Karpas-422 (cell line): ENCODE results near the gene RHOU. TPM values are rescaled to one million over a fixed set of nuclear protein-coding genes. Genes with fewer than 3 reads are reported as not detected.

ENCODE experiments used
- DNase-seq: peaks from one replicate; pipeline ENCODE4 v3.0.0-alpha.2; 2015
- H2AFZ ChIP-seq: fragments of 200-600 bp; sonication (generic); 2 replicates; pipeline ENCODE4 v1.6.1; 2014; ENCODE audit warnings: antibody characterized with exemption, low read length, mixed read lengths
- H3K27ac ChIP-seq: fragments of 200-600 bp; sonication (generic); 2 replicates; pipeline ENCODE4 v1.5.1; 2014; ENCODE audit warnings: mild to moderate bottlenecking, low read length, moderate library complexity
- H3K27me3 ChIP-seq: fragments of 200-600 bp; sonication (generic); 2 replicates; pipeline ENCODE4 v1.6.1; 2014; ENCODE audit warnings: low read length, mixed read lengths
- H3K36me3 ChIP-seq: fragments of 200-600 bp; sonication (generic); 2 replicates; pipeline ENCODE4 v1.6.1; 2014; ENCODE audit warnings: low read length, mixed read lengths; ENCODE audit not compliant: insufficient read depth
- H3K4me1 ChIP-seq: fragments of 200-600 bp; sonication (generic); 2 replicates; pipeline ENCODE4 v1.6.1; 2014; ENCODE audit warnings: mild to moderate bottlenecking, low read length, mixed read lengths
- H3K4me2 ChIP-seq: fragments of 200-600 bp; sonication (generic); 2 replicates; pipeline ENCODE4 v1.6.1; 2014; ENCODE audit warnings: low read length, low read depth, mild to moderate bottlenecking; ENCODE audit not compliant: poor library complexity, severe bottlenecking
- H3K4me3 ChIP-seq: fragments of 200-600 bp; sonication (generic); 2 replicates; pipeline ENCODE4 v1.5.1; 2014; ENCODE audit warnings: mild to moderate bottlenecking, antibody characterized with exemption, low read length, mixed read lengths
- H3K79me2 ChIP-seq: fragments of 200-600 bp; sonication (generic); 2 replicates; pipeline ENCODE4 v1.6.1; 2014; ENCODE audit warnings: mild to moderate bottlenecking, low read length, mixed read lengths
- H3K9ac ChIP-seq: fragments of 200-600 bp; sonication (generic); 2 replicates; pipeline ENCODE4 v1.6.0; 2014; ENCODE audit warnings: low read length
- H3K9me2 ChIP-seq: fragments of 200-600 bp; sonication (generic), shearing (Covaris generic); replicated peaks from 2 replicates; pipeline ENCODE4 v1.6.0; 2014; ENCODE audit warnings: mild to moderate bottlenecking, low read length, moderate library complexity; ENCODE audit not compliant: insufficient read depth
- H3K9me3 ChIP-seq: fragments of 300-700, 200-600 bp; sonication (generic); 2 replicates; pipeline ENCODE4 v1.6.1; 2014; ENCODE audit warnings: low read length, mixed read lengths
- H4K20me1 ChIP-seq: fragments of 200-600 bp; sonication (generic); 2 replicates; pipeline ENCODE4 v1.6.1; 2014; ENCODE audit warnings: mild to moderate bottlenecking, antibody characterized with exemption, low read length, low read depth; ENCODE audit not compliant: insufficient read depth
- total RNA-seq: library from RNA; depleted of rRNA; stranded (reverse); fragments of >200 nt; shearing (Covaris generic); gene quantifications from 2 replicates; pipeline ENCODE4 v1.2.3, GENCODE V29; 2014; ENCODE audit warnings: low replicate concordance

The RHOU gene
- total RNA-seq, 1 experiment from 2014 or later, result not detected

GRCh38 chr1:228785366-228786330 lies 50.4 kb downstream of the RHOU start:
- H3K79me2 ChIP-seq, result no peaks in the 10 kb centered on the region
- H3K4me3 ChIP-seq, result no peak overlapping the region
- no peaks in the 10 kb centered on the region for H3K9me2 ChIP-seq
- DNase-seq, result no peak
- peaks cover under 1% of the 10 kb centered on the region for H3K4me1 ChIP-seq
- H3K4me2 ChIP-seq, result no peak overlapping the region
- H3K27ac ChIP-seq, result no peak overlapping the region
- H2AFZ ChIP-seq, result no peak overlapping the region
- no peaks in the 10 kb centered on the region for H3K36me3 ChIP-seq
- H3K9ac ChIP-seq, result no peak overlapping the region
- H3K9me3 ChIP-seq, result no peaks in the 10 kb centered on the region
- H3K27me3 ChIP-seq, result no peaks in the 10 kb centered on the region
- H4K20me1 ChIP-seq, result no peaks in the 10 kb centered on the region

GRCh38 chr1:228786361-228787129 lies 51.3 kb downstream of the RHOU start:
- Histone ChIP-seq H3K9ac (no peak overlapping the region), H3K4me1 (no peaks in the 10 kb centered on the region), H3K9me2 (no peaks in the 10 kb centered on the region), H3K27me3 (no peaks in the 10 kb centered on the region), H3K4me2 (no peak overlapping the region), H3K79me2 (no peaks in the 10 kb centered on the region), H3K36me3 (no peaks in the 10 kb centered on the region), H3K9me3 (no peaks in the 10 kb centered on the region), H2AFZ (no peak overlapping the region), H3K4me3 (no peak overlapping the region), H3K27ac (no peak overlapping the region), H4K20me1 (no peaks in the 10 kb centered on the region)
- DNase-seq, result no peak

GRCh38 chr1:228791791-228792190 lies 56.5 kb downstream of the RHOU start:
- Histone ChIP-seq H3K4me1 (no peaks in the 10 kb centered on the region), H3K4me3 (no peak overlapping the region), H4K20me1 (no peaks in the 10 kb centered on the region), H3K9ac (no peak overlapping the region), H3K27ac (no peak overlapping the region), H3K79me2 (no peaks in the 10 kb centered on the region), H3K36me3 (no peaks in the 10 kb centered on the region), H3K9me2 (no peaks in the 10 kb centered on the region), H3K27me3 (no peaks in the 10 kb centered on the region), H2AFZ (no peak overlapping the region), H3K4me2 (no peak overlapping the region), H3K9me3 (no peaks in the 10 kb centered on the region)
- no peak for DNase-seq

GRCh38 chr1:228792601-228793000 lies 57.3 kb downstream of the RHOU start:
- Histone ChIP-seq H3K4me3 (no peak overlapping the region), H3K4me2 (no peak overlapping the region), H3K36me3 (no peaks in the 10 kb centered on the region), H3K27ac (no peak overlapping the region), H3K9me2 (no peaks in the 10 kb centered on the region), H3K9me3 (no peaks in the 10 kb centered on the region), H3K9ac (no peak overlapping the region), H3K79me2 (no peaks in the 10 kb centered on the region), H2AFZ (no peak overlapping the region), H3K4me1 (no peaks in the 10 kb centered on the region), H4K20me1 (no peaks in the 10 kb centered on the region), H3K27me3 (no peaks in the 10 kb centered on the region)
- no peak for DNase-seq

- H3K4me2 ChIP-seq, result no peak overlapping the region
- no peak overlapping the region for H2AFZ ChIP-seq
- H3K4me3 ChIP-seq, result no peak overlapping the region
- no peaks in the 10 kb centered on the region for H4K20me1 ChIP-seq
- no peaks in the 10 kb centered on the region for H3K36me3 ChIP-seq
- no peaks in the 10 kb centered on the region for H3K79me2 ChIP-seq
- H3K27me3 ChIP-seq, result no peaks in the 10 kb centered on the region
- DNase-seq, result no peak
- H3K9ac ChIP-seq, result no peak overlapping the region
- no peaks in the 10 kb centered on the region for H3K9me2 ChIP-seq
- H3K4me1 ChIP-seq, result no peaks in the 10 kb centered on the region
- no peaks in the 10 kb centered on the region for H3K9me3 ChIP-seq
- H3K27ac ChIP-seq, result no peak overlapping the region
Measured at GRCh38 chr1:228793032-228793431, 57.8 kb downstream of the RHOU start.

GRCh38 chr1:228794173-228794572 lies 58.9 kb downstream of the RHOU start:
- Histone ChIP-seq H3K79me2 (no peaks in the 10 kb centered on the region), H3K27ac (no peak overlapping the region), H3K4me3 (no peak overlapping the region), H3K27me3 (no peaks in the 10 kb centered on the region), H3K4me1 (no peaks in the 10 kb centered on the region), H3K4me2 (no peak overlapping the region), H3K9me3 (no peaks in the 10 kb centered on the region), H3K9me2 (no peaks in the 10 kb centered on the region), H4K20me1 (no peaks in the 10 kb centered on the region), H2AFZ (no peak overlapping the region), H3K36me3 (no peaks in the 10 kb centered on the region), H3K9ac (no peak overlapping the region)
- DNase-seq, result no peak

GRCh38 chr1:228794810-228795209 lies 59.5 kb downstream of the RHOU start:
- Histone ChIP-seq H3K9me2 (no peaks in the 10 kb centered on the region), H3K79me2 (no peaks in the 10 kb centered on the region), H3K4me1 (no peaks in the 10 kb centered on the region), H3K36me3 (no peaks in the 10 kb centered on the region), H3K9me3 (no peaks in the 10 kb centered on the region), H3K27me3 (no peaks in the 10 kb centered on the region), H3K4me3 (no peak overlapping the region), H3K9ac (no peak overlapping the region), H4K20me1 (no peaks in the 10 kb centered on the region), H3K27ac (no peak overlapping the region), H2AFZ (no peak overlapping the region), H3K4me2 (no peak overlapping the region)
- no peak for DNase-seq

GRCh38 chr1:228795596-228795995 lies 60.3 kb downstream of the RHOU start:
- no peaks in the 10 kb centered on the region for H3K36me3 ChIP-seq
- no peaks in the 10 kb centered on the region for H3K79me2 ChIP-seq
- no peak overlapping the region for H3K4me3 ChIP-seq
- H3K4me1 ChIP-seq, result no peaks in the 10 kb centered on the region
- H3K9ac ChIP-seq, result no peak overlapping the region
- H3K9me3 ChIP-seq, result no peaks in the 10 kb centered on the region
- no peak overlapping the region for H3K27ac ChIP-seq
- no peak for DNase-seq
- H4K20me1 ChIP-seq, result no peaks in the 10 kb centered on the region
- no peaks in the 10 kb centered on the region for H3K27me3 ChIP-seq
- H3K4me2 ChIP-seq, result no peak overlapping the region
- H3K9me2 ChIP-seq, result no peaks in the 10 kb centered on the region
- no peak overlapping the region for H2AFZ ChIP-seq
